Neural cell (in vitro differentiated cells): ENCODE results near the gene XBP1. TPM values are rescaled to one million over a fixed set of nuclear protein-coding genes. Genes with fewer than 3 reads are reported as not detected.
A peak's percentile ranks its signal among the peaks of the same experiment; 100 is the strongest.

ENCODE experiments used
- H2AFZ ChIP-seq: fragments of 200-600, 300-800 bp; sonication (generic), shearing (Covaris generic); 2 replicates; pipeline ENCODE4 v1.6.0; 2014; ENCODE audit warnings: low read depth, mild to moderate bottlenecking, antibody characterized with exemption, low read length, moderate library complexity
- H3F3A ChIP-seq: fragments of 200-600 bp; shearing (Covaris generic); 2 replicates; pipeline ENCODE4 v1.6.1; 2016; ENCODE audit warnings: mild to moderate bottlenecking, moderate library complexity, mixed read lengths, antibody characterized with exemption, low read length; ENCODE audit not compliant: insufficient read depth, poor library complexity, severe bottlenecking
- H3K27ac ChIP-seq: fragments of 200-600, 300-800 bp; sonication (generic), shearing (Covaris generic); 2 replicates; pipeline ENCODE4 v1.5.1; 2014; ENCODE audit warnings: mild to moderate bottlenecking, low read length, moderate library complexity
- H3K27me3 ChIP-seq: fragments of 300-800, 200-600 bp; sonication (generic), shearing (Covaris generic); 2 replicates; pipeline ENCODE4 v1.6.0; 2014; ENCODE audit warnings: mild to moderate bottlenecking, low read depth, low read length, moderate library complexity; ENCODE audit not compliant: insufficient read depth
- H3K36me3 ChIP-seq: fragments of 300-800, 200-600 bp; sonication (generic), shearing (Covaris generic); 2 replicates; pipeline ENCODE4 v1.5.1; 2014; ENCODE audit warnings: mild to moderate bottlenecking, antibody characterized with exemption, low read length, moderate library complexity; ENCODE audit not compliant: insufficient read depth
- H3K4me2 ChIP-seq: fragments of 300-800, 200-600 bp; sonication (generic), shearing (Covaris generic); 2 replicates; pipeline ENCODE4 v1.6.0; 2014; ENCODE audit warnings: mild to moderate bottlenecking, low read length
- H3K4me3 ChIP-seq: fragments of 300-800, 200-600 bp; sonication (generic), shearing (Covaris generic); 2 replicates; pipeline ENCODE4 v1.5.1; 2014; ENCODE audit warnings: mild to moderate bottlenecking, low read length, moderate library complexity
- H3K79me2 ChIP-seq: fragments of 200-600 bp; shearing (Covaris generic); replicated peaks from 2 replicates; pipeline ENCODE4 v1.6.0; 2014; ENCODE audit warnings: mild to moderate bottlenecking, low read length, moderate library complexity; ENCODE audit not compliant: insufficient read depth
- H3K9ac ChIP-seq: fragments of 300-800, 200-600 bp; sonication (generic), shearing (Covaris generic); 2 replicates; pipeline ENCODE4 v1.6.1; 2016; ENCODE audit warnings: mild to moderate bottlenecking, low read length, mixed read lengths
- H3K9me2 ChIP-seq: fragments of 200-600 bp; shearing (Covaris generic); 2 replicates; pipeline ENCODE4 v1.6.1; 2016; ENCODE audit warnings: mild to moderate bottlenecking, low read length, mixed read lengths; ENCODE audit not compliant: insufficient read depth
- H3K9me3 ChIP-seq: fragments of 200-600, 300-800 bp; sonication (generic), shearing (Covaris generic); 2 replicates; pipeline ENCODE4 v1.6.1; 2016; ENCODE audit warnings: mild to moderate bottlenecking, mixed run types, low read length, moderate library complexity, mixed read lengths
- H4K20me1 ChIP-seq: fragments of 200-600 bp; shearing (Covaris generic); 2 replicates; pipeline ENCODE4 v1.6.1; 2016; ENCODE audit warnings: mild to moderate bottlenecking, mixed run types; ENCODE audit not compliant: insufficient read depth
- CTCF ChIP-seq: fragments of 450-650 bp; IDR thresholded peaks from 2 replicates; pipeline ENCODE4 v1.5.1; 2014; ENCODE audit warnings: antibody characterized with exemption, mild to moderate bottlenecking, moderate library complexity; ENCODE audit not compliant: poor library complexity, severe bottlenecking
- EP300 ChIP-seq: fragments of 450-650 bp; conservative IDR thresholded peaks from 2 replicates; pipeline ENCODE4 v1.6.1; 2014; ENCODE audit warnings: antibody characterized with exemption, mild to moderate bottlenecking, moderate library complexity; ENCODE audit not compliant: poor library complexity, severe bottlenecking
- EZH2 ChIP-seq: fragments of 200-600, 300-800 bp; shearing (Covaris generic), sonication (generic); IDR thresholded peaks from 2 replicates; pipeline ENCODE4 v1.6.1; 2014; ENCODE audit warnings: antibody characterized with exemption, low read length, borderline replicate concordance, mild to moderate bottlenecking; ENCODE audit not compliant: insufficient read depth, poor library complexity, severe bottlenecking
- MXI1 ChIP-seq: fragments of 450-650 bp; conservative IDR thresholded peaks from 2 replicates; pipeline ENCODE4 v1.6.1; 2014; ENCODE audit warnings: antibody characterized with exemption, mild to moderate bottlenecking; ENCODE audit not compliant: poor library complexity, severe bottlenecking
- POLR2AphosphoS5 ChIP-seq: IDR thresholded peaks from 2 replicates; pipeline ENCODE4 v1.6.1; 2012
- RAD21 ChIP-seq: fragments of 450-650 bp; conservative IDR thresholded peaks from 2 replicates; pipeline ENCODE4 v1.6.1; 2014; ENCODE audit warnings: antibody characterized with exemption, mild to moderate bottlenecking, moderate library complexity
- REST ChIP-seq: IDR thresholded peaks from 2 replicates; pipeline ENCODE4 v1.6.1; 2012; ENCODE audit warnings: borderline replicate concordance
- SMC3 ChIP-seq: fragments of 450-650 bp; conservative IDR thresholded peaks from 2 replicates; pipeline ENCODE4 v1.6.1; 2014; ENCODE audit warnings: antibody characterized with exemption, mild to moderate bottlenecking, moderate library complexity; ENCODE audit not compliant: poor library complexity
- TAF1 ChIP-seq: IDR thresholded peaks from 2 replicates; pipeline ENCODE4 v1.6.1; 2012; ENCODE audit warnings: low read depth
- polyA plus RNA-seq: library from polyadenylated mRNA; depleted of rRNA; stranded (reverse); fragments of >200 nt; gene quantifications from 2 replicates; pipeline ENCODE4 v1.2.3, GENCODE V29; 2014

XBP1 gene
- polyA plus RNA-seq, 1 donor from 2014 or later = 19.0 TPM

- peak within 1 kb of the TSS; percentile 99 for H3K4me2 ChIP-seq
- H3K9me3 ChIP-seq = no peaks in the 10 kb centered on the region
- H3K79me2 ChIP-seq = peaks cover 12% of the 10 kb centered on the region
- no peaks in the 10 kb centered on the region for H3K36me3 ChIP-seq
- no peaks in the 10 kb centered on the region for H3F3A ChIP-seq
- peak within 1 kb of the TSS; percentile 33 for H2AFZ ChIP-seq
- no peaks in the 10 kb centered on the region for H3K27me3 ChIP-seq
- peak within 1 kb of the TSS; percentile 86 for H3K4me3 ChIP-seq
- peak; percentile 41 for TF ChIP-seq RAD21
- TF ChIP-seq EZH2 = no peak
- TF ChIP-seq EP300 = peak; percentile 68
- TF ChIP-seq CTCF = peak; percentile 58
- no peak for TF ChIP-seq REST
- peak; percentile 68 for TF ChIP-seq TAF1
- peak; percentile 55 for TF ChIP-seq SMC3
- peak; percentile 93 for TF ChIP-seq POLR2AphosphoS5
- TF ChIP-seq MXI1 = peak; percentile 74
- H3K9ac ChIP-seq = peak within 1 kb of the TSS; percentile 79
- peak within 1 kb of the TSS; percentile 76 for H3K27ac ChIP-seq
- H3K9me2 ChIP-seq = no peaks in the 10 kb centered on the region
- no peaks in the 10 kb centered on the region for H4K20me1 ChIP-seq
Observed at GRCh38 chr22:28772633-28773460, 27.5 kb downstream of the XBP1 start, which contains the start of gene CCDC117. CCDC117 (plus strand) TSS chr22:28772695; CDS start chr22:28772850, 155 bp downstream.

- Histone ChIP-seq H4K20me1 (no peaks in the 10 kb centered on the region), H3F3A (no peaks in the 10 kb centered on the region), H2AFZ (no peak overlapping the region), H3K9me3 (no peaks in the 10 kb centered on the region), H3K27ac (no peak overlapping the region), H3K79me2 (peaks cover 12% of the 10 kb centered on the region), H3K9ac (no peak overlapping the region), H3K4me3 (no peak overlapping the region), H3K36me3 (no peaks in the 10 kb centered on the region), H3K27me3 (no peaks in the 10 kb centered on the region), H3K4me2 (no peak overlapping the region), H3K9me2 (no peaks in the 10 kb centered on the region)
- TF ChIP-seq REST = no peak
Observed at GRCh38 chr22:28771195-28771791, 29.1 kb downstream of the XBP1 start.
